ENCODE results near the gene ABI3BP.

Gene ABI3BP

GRCh38 chr3:100973594-100973993 is 19.6 kb downstream of the ABI3BP start:
- FAIRE-seq (no peak), DNase-seq (ENCODE audit: insufficient read length, low spot score) (no peak)
- no peak for TF ChIP-seq POLR2AphosphoS5 (IDR thresholded peaks at IDR 0.05; ENCODE audit: low read depth, low read length)
- TF ChIP-seq POLR2A (IDR thresholded peaks at IDR 0.05; ENCODE audit: low read depth, low read length): no peak
- TF ChIP-seq SPI1 (IDR thresholded peaks at IDR 0.05; ENCODE audit: low read depth, low read length): no peak
- no peak for TF ChIP-seq PAX5 (IDR thresholded peaks at IDR 0.05; ENCODE audit: insufficient read depth, low read length, severe bottlenecking)
- TF ChIP-seq TAF1 (IDR thresholded peaks at IDR 0.05; ENCODE audit: low read depth, low read length): no peak
- TF ChIP-seq POU2F2 (IDR thresholded peaks at IDR 0.05; ENCODE audit: low read depth, low read length): no peak

DNA sequence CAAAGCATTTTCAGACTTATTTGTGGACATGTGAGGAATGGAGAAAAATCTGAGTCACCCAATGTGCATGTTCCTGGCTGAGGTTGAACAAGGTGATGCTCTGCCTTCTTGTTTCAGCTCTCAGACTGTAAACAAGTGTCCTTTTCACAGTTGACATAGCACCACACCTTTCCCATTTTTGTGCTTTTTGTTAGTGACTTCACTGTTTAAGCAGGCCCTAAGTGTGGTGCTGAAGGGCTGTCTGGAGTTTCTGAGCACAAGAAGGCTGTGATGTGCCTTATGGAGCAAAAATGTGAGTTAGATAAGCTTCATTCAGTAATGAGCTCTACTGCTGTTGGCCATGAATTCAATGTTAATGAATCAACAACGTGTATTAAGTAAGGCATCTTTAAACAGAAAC is 20.4 kb downstream of the ABI3BP start:
- DNase-seq (ENCODE audit: insufficient read length, low spot score) (no peak), FAIRE-seq (no peak)
- no peak for TF ChIP-seq SPI1 (IDR thresholded peaks at IDR 0.05; ENCODE audit: low read depth, low read length)
- TF ChIP-seq POLR2A (IDR thresholded peaks at IDR 0.05; ENCODE audit: low read depth, low read length): no peak
- TF ChIP-seq POU2F2 (IDR thresholded peaks at IDR 0.05; ENCODE audit: low read depth, low read length): no peak

- no peak for FAIRE-seq
- DNase-seq (ENCODE audit: insufficient read length, low spot score): no peak
- TF ChIP-seq POLR2A (IDR thresholded peaks at IDR 0.05; ENCODE audit: low read depth, low read length): no peak
- TF ChIP-seq SPI1 (IDR thresholded peaks at IDR 0.05; ENCODE audit: low read depth, low read length): no peak
- TF ChIP-seq PAX5 (IDR thresholded peaks at IDR 0.05; ENCODE audit: insufficient read depth, low read length, severe bottlenecking): no peak
- no peak for TF ChIP-seq POLR2AphosphoS5 (IDR thresholded peaks at IDR 0.05; ENCODE audit: low read depth, low read length)
- TF ChIP-seq TAF1 (IDR thresholded peaks at IDR 0.05; ENCODE audit: low read depth, low read length): no peak
- no peak for TF ChIP-seq POU2F2 (IDR thresholded peaks at IDR 0.05; ENCODE audit: low read depth, low read length)
These were observed 20.8 kb downstream of the ABI3BP start for GRCh38 chr3:100972301-100972844.

DNA sequence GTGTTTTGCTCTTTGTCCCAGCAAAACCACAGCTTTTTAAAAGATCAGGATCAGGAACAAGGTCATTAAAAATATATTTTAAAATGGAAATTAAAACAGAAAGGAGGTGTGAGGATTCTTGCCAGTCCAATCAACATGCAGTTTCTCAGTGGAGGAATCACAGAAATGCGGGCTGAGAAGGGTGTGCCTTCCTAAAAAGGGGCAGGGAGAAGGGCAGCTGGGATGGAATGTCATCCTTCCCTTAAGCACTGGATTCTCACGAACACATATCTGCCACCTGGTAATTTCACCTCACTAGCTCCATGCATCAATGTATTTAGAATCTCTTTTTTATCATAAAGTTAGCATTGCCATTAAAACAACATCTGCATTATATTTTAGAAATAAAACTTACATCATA is 21.4 kb downstream of the ABI3BP start:
- no peak for DNase-seq (ENCODE audit: insufficient read length, low spot score)
- TF ChIP-seq SPI1 (IDR thresholded peaks at IDR 0.05; ENCODE audit: low read depth, low read length): no peak
- no peak for TF ChIP-seq TAF1 (IDR thresholded peaks at IDR 0.05; ENCODE audit: low read depth, low read length)
- no peak for TF ChIP-seq PAX5 (IDR thresholded peaks at IDR 0.05; ENCODE audit: insufficient read depth, low read length, severe bottlenecking)
- no peak for FAIRE-seq

DNA sequence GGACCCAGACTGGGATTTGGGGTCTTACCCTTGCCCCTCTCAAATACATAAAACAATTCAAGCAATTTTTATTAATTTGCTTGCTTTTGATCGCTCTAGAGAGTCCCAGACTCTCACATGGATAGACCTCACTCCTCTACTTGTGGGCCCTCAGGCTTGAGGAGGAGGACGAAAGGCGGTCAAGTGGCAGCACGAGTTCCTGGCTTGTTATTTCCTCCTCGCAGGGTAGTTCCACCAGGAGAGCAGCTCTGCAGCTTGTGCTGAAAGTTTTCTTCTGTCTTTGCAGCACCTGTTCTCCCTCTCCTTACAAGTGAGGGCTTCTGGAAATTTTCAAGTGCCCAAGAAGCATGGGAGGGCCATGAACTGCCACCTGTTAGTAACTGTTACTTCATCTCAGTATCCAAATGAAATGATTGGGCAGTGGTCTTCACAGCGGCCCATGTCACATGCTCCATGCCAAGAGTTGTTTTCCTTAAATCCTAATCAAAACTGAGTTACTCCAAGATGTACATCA is 22.7 kb downstream of the ABI3BP start:
- no peak for DNase-seq (ENCODE audit: insufficient read length, low spot score)
- no peak for FAIRE-seq
- TF ChIP-seq PAX5 (IDR thresholded peaks at IDR 0.05; ENCODE audit: insufficient read depth, low read length, severe bottlenecking) (no peak), POU2F2 (IDR thresholded peaks at IDR 0.05; ENCODE audit: low read depth, low read length) (no peak), TAF1 (IDR thresholded peaks at IDR 0.05; ENCODE audit: low read depth, low read length) (no peak), SPI1 (IDR thresholded peaks at IDR 0.05; ENCODE audit: low read depth, low read length) (no peak), POLR2AphosphoS5 (IDR thresholded peaks at IDR 0.05; ENCODE audit: low read depth, low read length) (no peak), POLR2A (IDR thresholded peaks at IDR 0.05; ENCODE audit: low read depth, low read length) (no peak)

- DNase-seq (ENCODE audit: insufficient read length, low spot score) (no peak), FAIRE-seq (no peak)
- no peak for TF ChIP-seq POU2F2 (IDR thresholded peaks at IDR 0.05; ENCODE audit: low read depth, low read length)
- no peak for TF ChIP-seq PAX5 (IDR thresholded peaks at IDR 0.05; ENCODE audit: insufficient read depth, low read length, severe bottlenecking)
- no peak for TF ChIP-seq POLR2AphosphoS5 (IDR thresholded peaks at IDR 0.05; ENCODE audit: low read depth, low read length)
- TF ChIP-seq SPI1 (IDR thresholded peaks at IDR 0.05; ENCODE audit: low read depth, low read length): no peak
- no peak for TF ChIP-seq POLR2A (IDR thresholded peaks at IDR 0.05; ENCODE audit: low read depth, low read length)
- TF ChIP-seq TAF1 (IDR thresholded peaks at IDR 0.05; ENCODE audit: low read depth, low read length): no peak
These were observed 24.0 kb downstream of the ABI3BP start for GRCh38 chr3:100968932-100969906.

GRCh38 chr3:100966807-100967206 is 26.4 kb downstream of the ABI3BP start:
- TF ChIP-seq TAF1 (IDR thresholded peaks at IDR 0.05; ENCODE audit: low read depth, low read length) (no peak), SPI1 (IDR thresholded peaks at IDR 0.05; ENCODE audit: low read depth, low read length) (no peak), POU2F2 (IDR thresholded peaks at IDR 0.05; ENCODE audit: low read depth, low read length) (no peak), POLR2AphosphoS5 (IDR thresholded peaks at IDR 0.05; ENCODE audit: low read depth, low read length) (no peak), PAX5 (IDR thresholded peaks at IDR 0.05; ENCODE audit: insufficient read depth, low read length, severe bottlenecking) (no peak), POLR2A (IDR thresholded peaks at IDR 0.05; ENCODE audit: low read depth, low read length) (no peak)
- no peak for DNase-seq (ENCODE audit: insufficient read length, low spot score)
- no peak for FAIRE-seq

GRCh38 chr3:100966049-100966491 is 27.2 kb downstream of the ABI3BP start:
- DNase-seq (ENCODE audit: insufficient read length, low spot score) (no peak), FAIRE-seq (no peak)
- TF ChIP-seq TAF1 (IDR thresholded peaks at IDR 0.05; ENCODE audit: low read depth, low read length): no peak
- TF ChIP-seq POU2F2 (IDR thresholded peaks at IDR 0.05; ENCODE audit: low read depth, low read length): no peak
- no peak for TF ChIP-seq PAX5 (IDR thresholded peaks at IDR 0.05; ENCODE audit: insufficient read depth, low read length, severe bottlenecking)
- no peak for TF ChIP-seq POLR2AphosphoS5 (IDR thresholded peaks at IDR 0.05; ENCODE audit: low read depth, low read length)
- TF ChIP-seq POLR2A (IDR thresholded peaks at IDR 0.05; ENCODE audit: low read depth, low read length): no peak

DNA sequence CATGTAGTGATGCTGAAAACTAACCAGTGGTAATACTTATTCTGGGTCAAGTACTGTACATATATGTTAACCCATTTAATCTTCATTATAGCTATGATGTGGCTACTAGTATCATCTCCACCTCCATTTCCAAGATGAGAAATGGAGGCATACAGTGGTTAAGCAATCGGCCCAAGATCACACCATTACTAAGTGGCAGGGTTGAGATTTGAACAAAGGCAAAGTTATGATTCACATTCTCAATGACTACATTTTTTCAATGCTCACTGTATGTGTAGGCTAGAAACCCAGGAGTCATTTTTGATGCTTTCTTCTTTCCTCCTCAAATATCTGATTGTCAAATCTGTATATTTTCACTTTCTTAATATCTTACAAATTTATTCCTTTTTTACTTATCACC is 30.2 kb downstream of the ABI3BP start:
- no peak for TF ChIP-seq POU2F2 (IDR thresholded peaks at IDR 0.05; ENCODE audit: low read depth, low read length)
- TF ChIP-seq POLR2A (IDR thresholded peaks at IDR 0.05; ENCODE audit: low read depth, low read length): no peak
- TF ChIP-seq SPI1 (IDR thresholded peaks at IDR 0.05; ENCODE audit: low read depth, low read length): no peak
- TF ChIP-seq POLR2AphosphoS5 (IDR thresholded peaks at IDR 0.05; ENCODE audit: low read depth, low read length): no peak
- TF ChIP-seq PAX5 (IDR thresholded peaks at IDR 0.05; ENCODE audit: insufficient read depth, low read length, severe bottlenecking): no peak
- FAIRE-seq (no peak), DNase-seq (ENCODE audit: insufficient read length, low spot score) (no peak)
